ENCODE results near the gene EFNA5. TPM values are rescaled to one million over a fixed set of nuclear protein-coding genes. Genes with fewer than 3 reads are reported as not detected.

EFNA5 gene
- total RNA-seq, 2 experiments from 2014 or later = not detected

- DNase-seq = no peak
- H3K4me3 Mint-ChIP-seq = no peak overlapping the region
- H3K36me3 Mint-ChIP-seq (ENCODE audit: low read depth) = no peaks in the 10 kb centered on the region
- no peaks in the 10 kb centered on the region for H3K4me1 Mint-ChIP-seq (ENCODE audit: low read depth)
- no peaks in the 10 kb centered on the region for H3K27me3 ChIP-seq (ENCODE audit: control insufficient read depth in 1 of 2, insufficient read depth in 2 of 2, low read length in 2 of 2)
- no peak overlapping the region for H3K27ac ChIP-seq (ENCODE audit: low read depth in 1 of 2, low read length in 2 of 2)
- ATAC-seq (ENCODE audit: poor library complexity) = no peak
- H3K4me1 ChIP-seq (ENCODE audit: insufficient read depth, low read length) = no peaks in the 10 kb centered on the region
- H3K9me3 Mint-ChIP-seq = no peaks in the 10 kb centered on the region
- H3K27me3 Mint-ChIP-seq = peaks cover 3% of the 10 kb centered on the region
- no peak overlapping the region for H3K27ac Mint-ChIP-seq
- H3K4me3 ChIP-seq (ENCODE audit: low read length) = no peak overlapping the region
- ChIA-PET POLR2A (no interaction called here), CTCF (no interaction called here)
- no peak for TF ChIP-seq CTCF (IDR thresholded peaks at IDR 0.05)
- H3K9me3 ChIP-seq (ENCODE audit: control insufficient read depth in 1 of 2, insufficient read depth in 1 of 2, low read length in 2 of 2) = no peaks in the 10 kb centered on the region
- H3K36me3 ChIP-seq (ENCODE audit: insufficient read depth, low read length) = no peaks in the 10 kb centered on the region
- intact Hi-C loops (cut with DNase I, micrococcal nuclease) = no loop called here
Observed at GRCh38 chr5:107368615-107369014, 302.1 kb downstream of the EFNA5 start.

GRCh38 chr5:107367939-107368338 lies 302.8 kb downstream of the EFNA5 start:
- no peaks in the 10 kb centered on the region for H3K36me3 Mint-ChIP-seq (ENCODE audit: low read depth)
- no peak overlapping the region for H3K27ac Mint-ChIP-seq
- DNase-seq = no peak
- H3K27me3 ChIP-seq (ENCODE audit: control insufficient read depth in 1 of 2, insufficient read depth in 2 of 2, low read length in 2 of 2) = no peaks in the 10 kb centered on the region
- no peaks in the 10 kb centered on the region for H3K4me1 ChIP-seq (ENCODE audit: insufficient read depth, low read length)
- no peak for TF ChIP-seq CTCF (IDR thresholded peaks at IDR 0.05)
- POLR2A ChIA-PET = no interaction called here
- peaks cover 3% of the 10 kb centered on the region for H3K27me3 Mint-ChIP-seq
- H3K9me3 ChIP-seq (ENCODE audit: control insufficient read depth in 1 of 2, insufficient read depth in 1 of 2, low read length in 2 of 2) = no peaks in the 10 kb centered on the region
- no peaks in the 10 kb centered on the region for H3K4me1 Mint-ChIP-seq (ENCODE audit: low read depth)
- H3K9me3 Mint-ChIP-seq = no peaks in the 10 kb centered on the region
- H3K4me3 Mint-ChIP-seq = no peak overlapping the region
- no peak overlapping the region for H3K27ac ChIP-seq (ENCODE audit: low read depth in 1 of 2, low read length in 2 of 2)
- CTCF ChIA-PET = no interaction called here
- ATAC-seq (ENCODE audit: poor library complexity) = no peak
- no peak overlapping the region for H3K4me3 ChIP-seq (ENCODE audit: low read length)
- no peaks in the 10 kb centered on the region for H3K36me3 ChIP-seq (ENCODE audit: insufficient read depth, low read length)
- intact Hi-C loops (cut with DNase I, micrococcal nuclease) = no loop called here

- POLR2A ChIA-PET = no interaction called here
- Mint-ChIP-seq H3K27me3 (peaks cover 3% of the 10 kb centered on the region), H3K4me3 (no peak overlapping the region), H3K4me1 (ENCODE audit: low read depth) (no peaks in the 10 kb centered on the region), H3K27ac (no peak overlapping the region), H3K36me3 (ENCODE audit: low read depth) (no peaks in the 10 kb centered on the region), H3K9me3 (no peaks in the 10 kb centered on the region)
- no peaks in the 10 kb centered on the region for H3K27me3 ChIP-seq (ENCODE audit: control insufficient read depth in 1 of 2, insufficient read depth in 2 of 2, low read length in 2 of 2)
- CTCF ChIA-PET = no interaction called here
- intact Hi-C loops (cut with DNase I, micrococcal nuclease) = no loop called here
- TF ChIP-seq CTCF (IDR thresholded peaks at IDR 0.05) = no peak
- H3K27ac ChIP-seq (ENCODE audit: low read depth in 1 of 2, low read length in 2 of 2) = no peak overlapping the region
- ATAC-seq (ENCODE audit: poor library complexity) (no peak), DNase-seq (no peak)
- no peaks in the 10 kb centered on the region for H3K36me3 ChIP-seq (ENCODE audit: insufficient read depth, low read length)
- H3K4me3 ChIP-seq (ENCODE audit: low read length) = no peak overlapping the region
- H3K4me1 ChIP-seq (ENCODE audit: insufficient read depth, low read length) = no peaks in the 10 kb centered on the region
- no peaks in the 10 kb centered on the region for H3K9me3 ChIP-seq (ENCODE audit: control insufficient read depth in 1 of 2, insufficient read depth in 1 of 2, low read length in 2 of 2)
Observed at GRCh38 chr5:107367480-107367879, 303.3 kb downstream of the EFNA5 start.

Measured in CD4-positive, alpha-beta T cell (primary cell).